G401 (cell line): ENCODE data around the gene COG4. TPM values are rescaled to one million over a fixed set of nuclear protein-coding genes. Genes with fewer than 3 reads are reported as not detected.
"Not testable (repeated sequence)": the region's sequence is repeated elsewhere in the genome, so short reads cannot be mapped to it uniquely, and the experiment has no call there.

Experiments
- DNase-seq: peaks from one replicate; pipeline ENCODE4 v3.0.0-alpha.2; 2015; ENCODE audit warnings: low spot score
- in situ Hi-C: cut with HindIII; loops from 2 replicates; pipeline ENCODE4 v1.10.0; 2016; ENCODE audit warnings: low sequenced_read_pairs, mixed read lengths
- total RNA-seq: library from RNA; depleted of rRNA; stranded (reverse); fragments of >200 nt; shearing (Covaris generic); gene quantifications from 2 replicates; pipeline ENCODE4 v1.2.3, GENCODE V29; 2014

Gene COG4
- total RNA-seq, 1 experiment from 2014 or later = 97.0 TPM

DNA sequence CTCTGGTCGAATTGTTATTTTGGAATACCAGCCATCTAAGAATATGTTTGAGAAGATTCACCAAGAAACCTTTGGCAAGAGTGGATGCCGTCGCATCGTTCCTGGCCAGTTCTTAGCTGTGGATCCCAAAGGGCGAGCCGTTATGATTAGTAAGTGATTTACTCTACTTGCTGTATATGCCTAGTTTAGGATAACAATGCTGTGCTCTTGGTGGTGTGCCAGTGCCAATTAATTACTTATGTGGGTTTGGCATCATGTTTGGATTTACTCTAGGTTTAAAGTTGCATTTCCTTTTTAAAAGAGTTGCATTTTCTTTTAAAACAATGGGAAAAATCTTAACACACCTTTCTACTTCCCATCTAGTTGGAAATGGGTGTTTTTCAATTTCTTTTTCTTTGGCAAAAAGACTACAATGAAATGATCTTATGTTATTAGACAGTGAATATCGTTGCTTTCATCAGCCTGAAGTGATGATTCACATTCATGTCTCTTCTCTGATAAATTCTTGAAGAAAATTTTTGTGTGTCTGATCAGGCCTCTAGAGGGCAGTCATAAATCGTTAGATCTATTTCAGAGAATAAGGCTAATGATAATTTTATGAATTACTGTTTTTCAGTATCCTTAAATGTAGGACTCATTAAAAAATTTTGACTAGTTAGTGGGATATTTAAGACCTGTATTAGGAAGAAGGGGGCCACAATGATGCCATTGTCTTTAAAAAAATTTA, 5.9 kb upstream of the COG4 start:
- in situ Hi-C loops = no loop called here
- DNase-seq = peak; percentile 73

DNA sequence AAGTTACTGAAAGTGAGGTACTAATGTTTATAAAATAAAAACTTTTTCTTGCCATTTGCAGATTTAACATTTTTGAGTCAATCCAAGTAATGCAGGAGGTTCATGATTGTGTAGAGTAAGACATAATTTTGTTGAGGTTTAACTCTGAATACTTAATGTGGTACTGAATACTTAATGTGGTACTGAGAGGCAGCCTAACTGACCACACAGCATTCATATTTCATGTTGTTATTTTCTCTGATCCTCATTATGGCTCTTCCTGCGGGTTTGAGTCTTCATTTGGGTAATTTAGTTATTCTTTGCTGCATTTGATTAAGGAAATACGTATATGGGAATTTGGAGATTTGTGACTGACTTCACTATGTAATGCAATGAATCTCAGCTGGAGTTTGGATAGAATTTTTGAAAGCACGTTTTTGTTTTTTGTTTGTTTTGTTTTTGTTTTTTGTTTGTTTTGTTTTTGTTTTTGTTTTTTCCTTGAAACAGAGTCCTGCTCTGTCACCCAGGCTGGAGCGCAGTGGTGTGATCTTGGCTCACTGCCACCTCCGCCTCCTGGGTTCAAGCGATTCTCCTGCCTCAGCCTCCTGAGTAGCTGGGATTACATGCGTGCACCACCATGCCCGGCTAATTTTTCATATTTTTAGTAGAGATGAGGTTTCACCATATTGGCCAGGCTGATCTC, 4.1 kb upstream of the COG4 start:
- in situ Hi-C loops = no loop called here
- DNase-seq = no peak

DNA sequence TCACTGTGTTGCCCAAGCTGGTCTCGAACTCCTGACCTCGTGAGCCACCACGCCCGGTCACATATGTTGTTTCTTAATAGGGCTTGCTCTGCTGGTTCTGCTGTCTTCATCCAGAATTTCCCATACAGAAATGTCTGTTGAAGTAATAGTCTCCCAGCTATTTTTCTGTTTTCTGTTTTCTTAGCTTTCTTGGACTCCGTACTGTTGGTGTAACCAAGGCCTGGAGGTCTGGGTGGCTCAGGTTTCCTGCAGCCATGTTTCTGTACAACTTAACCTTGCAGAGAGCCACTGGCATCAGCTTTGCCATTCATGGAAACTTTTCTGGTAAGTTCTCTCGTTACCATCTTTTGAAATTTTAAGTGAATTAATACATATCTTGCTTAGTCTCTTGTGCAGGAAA, 3.0 kb upstream of the COG4 start:
- in situ Hi-C loops = no loop called here

GRCh38 chr16:70524399-70524825, 1.1 kb upstream of the COG4 start:
- in situ Hi-C loops = not testable (repeated sequence)
- peak; percentile 34 for DNase-seq

More for the DNA sequence above, 3.0 kb upstream of the COG4 start:
- DNase-seq = no peak

- in situ Hi-C loops = no loop called here
- peak; percentile 82 for DNase-seq
Observed at GRCh38 chr16:70523743-70524398, 517 bp upstream of the COG4 start, which contains the start of gene SF3B3. Gene SF3B3, plus strand, starts transcription at chr16:70523816. Its CDS starts 2,841 bp downstream, at chr16:70526657.

- no peak for DNase-seq
- in situ Hi-C loops = no loop called here
Observed at GRCh38 chr16:70522216-70523075, 908 bp downstream of the COG4 start.

DNA sequence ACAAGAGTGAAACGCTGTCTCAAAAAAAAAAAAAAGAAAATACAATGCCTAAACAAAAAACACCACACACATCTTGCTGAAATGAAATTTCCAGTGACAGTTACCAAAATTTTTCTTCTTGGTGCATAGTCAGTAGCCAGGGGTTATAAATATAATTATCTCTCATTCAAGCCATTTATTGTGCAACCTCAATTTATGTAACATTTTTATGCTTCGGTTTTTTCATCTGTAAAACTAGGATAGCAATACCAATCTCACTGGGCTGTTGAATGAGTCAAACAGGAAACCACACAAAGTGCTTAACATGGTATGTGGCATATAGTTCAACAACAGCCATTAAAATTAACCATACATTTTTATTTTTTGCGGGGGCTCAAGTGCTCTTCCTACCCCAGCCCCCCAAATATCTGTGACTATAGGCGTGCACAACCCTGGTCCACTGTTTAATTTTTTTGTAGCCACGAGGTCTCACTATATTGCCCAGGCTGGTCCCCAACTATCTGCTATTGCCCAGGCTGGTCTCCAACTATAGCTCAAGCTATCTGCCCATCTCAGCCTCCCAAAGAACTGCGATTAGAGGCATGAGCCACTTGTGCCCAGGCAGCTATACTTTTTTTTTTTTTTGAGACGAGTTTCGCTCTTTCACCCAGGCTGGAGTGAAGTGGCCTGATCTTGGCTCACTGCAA, 2.6 kb downstream of the COG4 start:
- no peak for DNase-seq
- in situ Hi-C loops = no loop called here

DNA sequence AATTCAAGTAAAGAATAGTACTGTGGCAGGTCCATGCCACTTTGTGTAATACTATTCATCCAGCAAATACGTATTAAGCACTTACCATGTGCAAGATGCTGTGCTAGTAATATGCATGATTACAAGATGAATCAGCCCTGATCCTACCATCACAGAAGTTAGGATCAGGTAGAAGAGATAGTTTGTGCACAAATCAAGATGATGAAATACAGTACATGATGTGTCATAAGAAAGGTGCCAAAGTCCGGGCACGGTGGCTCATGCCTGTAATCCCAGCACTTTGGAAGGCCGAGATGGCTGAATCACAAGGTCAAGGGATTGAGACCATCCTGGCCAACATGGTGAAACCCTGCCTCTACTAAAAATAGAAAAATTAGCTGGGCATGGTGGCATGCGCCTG, 10.9 kb downstream of the COG4 start:
- in situ Hi-C loops = no loop called here
- DNase-seq = no peak

DNA sequence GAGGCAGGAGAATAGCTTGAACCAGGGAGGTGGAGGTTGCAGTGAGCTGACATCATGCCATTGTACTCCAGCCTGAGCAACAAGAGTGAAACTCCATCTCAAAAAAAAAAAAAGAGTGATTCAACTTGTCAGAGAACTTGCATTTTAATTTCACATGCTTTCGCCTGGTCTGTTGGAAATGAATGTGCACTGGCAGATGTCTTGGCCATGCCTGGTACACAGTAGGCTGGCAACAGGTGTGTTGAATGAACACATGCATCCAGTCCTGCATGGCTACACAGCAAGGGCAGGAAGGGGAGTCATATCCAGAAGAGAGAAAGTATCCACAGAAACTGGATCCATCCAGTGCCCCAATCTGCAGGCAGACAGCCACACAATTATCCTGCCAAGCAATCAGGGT, 11.5 kb downstream of the COG4 start:
- in situ Hi-C loops = no loop called here
- no peak for DNase-seq

- in situ Hi-C loops = no loop called here
- DNase-seq = no peak
Observed at GRCh38 chr16:70510216-70510615, 13.1 kb downstream of the COG4 start.

- no peak for DNase-seq
- in situ Hi-C loops = no loop called here
Observed at GRCh38 chr16:70508752-70509151, 14.6 kb downstream of the COG4 start.

GRCh38 chr16:70496513-70496912, 26.8 kb downstream of the COG4 start:
- DNase-seq = no peak
- in situ Hi-C loops = no loop called here

DNA sequence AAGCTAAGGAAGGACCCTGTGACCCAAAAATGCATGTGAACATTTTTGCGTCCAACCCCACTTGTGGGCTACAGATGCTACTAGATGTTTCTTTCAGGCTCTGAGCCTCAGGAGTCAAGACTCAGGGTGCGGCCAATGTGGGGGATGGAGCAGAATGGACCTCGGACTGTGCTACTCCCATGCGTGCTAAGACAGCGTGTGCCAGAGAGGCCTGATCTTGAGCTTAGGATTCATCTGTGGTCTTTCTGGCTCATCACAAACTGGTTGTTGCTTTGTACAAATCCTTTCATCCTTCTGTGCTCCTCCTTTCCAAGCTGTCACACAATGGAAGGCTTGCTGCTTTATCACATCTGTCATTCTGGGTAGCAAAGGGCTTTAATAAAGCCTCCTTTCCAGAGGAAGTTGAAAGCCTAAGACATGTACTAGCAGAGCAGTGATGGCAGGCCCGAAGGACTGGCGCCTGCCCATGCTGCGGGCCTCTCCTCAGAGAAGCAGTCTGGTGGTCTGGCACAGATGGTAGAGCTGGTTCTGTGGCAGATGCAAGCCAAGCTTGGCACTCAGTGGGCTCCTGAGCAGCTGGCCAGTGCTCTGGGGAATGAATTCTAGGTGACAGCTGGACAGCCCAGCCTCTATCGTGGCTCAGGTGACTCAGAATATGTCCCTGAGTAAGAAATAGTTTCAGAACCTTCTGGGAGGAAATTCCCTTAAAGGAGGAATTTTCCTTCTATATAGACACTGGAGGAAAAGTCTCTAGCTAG, 27.8 kb downstream of the COG4 start:
- no peak for DNase-seq
- in situ Hi-C loops = no loop called here

DNA sequence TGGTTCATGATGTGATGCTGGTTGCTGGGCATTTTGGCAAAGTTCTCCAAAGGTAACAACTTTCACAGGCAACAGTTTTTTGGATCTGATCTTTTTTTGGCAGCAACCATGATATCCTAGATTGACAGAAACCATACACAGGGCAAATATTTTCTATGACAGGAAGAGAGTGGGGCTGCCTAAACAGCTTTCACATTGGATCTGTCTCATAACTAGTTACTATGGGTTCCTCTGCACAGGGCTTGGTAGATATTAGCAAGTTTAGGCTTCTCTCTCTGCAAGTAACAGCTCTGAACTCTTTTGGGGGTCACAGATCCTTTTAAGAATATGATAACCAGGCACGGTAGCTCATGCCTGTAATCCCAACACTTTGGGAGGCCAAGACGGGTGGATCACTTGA, 28.6 kb downstream of the COG4 start:
- in situ Hi-C loops = no loop called here
- DNase-seq = no peak

GRCh38 chr16:70494202-70494770, 29.1 kb downstream of the COG4 start:
- DNase-seq = no peak
- in situ Hi-C loops = no loop called here

DNA sequence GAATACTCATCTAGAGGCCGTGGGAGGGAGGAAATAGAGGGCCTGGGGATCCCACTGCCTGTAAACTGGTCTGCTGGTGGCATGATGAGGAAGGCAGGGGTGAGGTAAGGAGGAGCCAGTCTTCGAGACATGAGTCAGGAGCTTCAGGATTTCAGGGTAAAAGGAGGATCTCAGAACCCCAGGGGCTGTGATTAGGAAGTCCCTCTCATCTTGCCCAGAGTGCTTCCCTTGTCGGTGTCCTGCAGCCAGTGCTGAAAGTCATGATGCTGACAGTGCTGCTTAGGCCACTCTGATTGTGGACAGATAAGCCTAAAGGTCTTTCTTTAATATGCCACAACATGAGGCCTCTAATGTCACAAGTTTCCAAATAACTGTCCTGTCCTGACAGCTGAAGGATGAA, 29.6 kb downstream of the COG4 start:
- in situ Hi-C loops = no loop called here
- no peak for DNase-seq

DNA sequence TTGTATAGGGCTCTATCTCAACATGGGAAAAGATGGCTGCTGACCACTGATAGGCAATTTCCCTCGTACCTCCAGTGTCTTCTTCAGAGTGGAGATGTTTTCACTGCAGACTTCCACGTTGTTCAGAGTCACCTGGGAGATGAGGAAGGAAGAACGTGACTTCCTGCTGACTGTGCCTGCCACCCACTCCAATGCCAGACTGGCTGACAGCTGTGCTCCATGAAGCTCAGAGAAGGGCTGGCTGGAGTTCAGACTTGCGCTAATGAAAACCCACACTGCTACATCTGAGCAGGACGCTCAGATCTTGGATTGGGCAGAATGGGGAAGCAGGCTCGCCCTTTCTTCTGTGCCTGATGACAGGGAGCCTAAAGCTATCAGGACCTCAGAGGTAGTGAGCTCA, 33.1 kb downstream of the COG4 start:
- peak; percentile 84 for DNase-seq
- in situ Hi-C loops = no loop called here

DNA sequence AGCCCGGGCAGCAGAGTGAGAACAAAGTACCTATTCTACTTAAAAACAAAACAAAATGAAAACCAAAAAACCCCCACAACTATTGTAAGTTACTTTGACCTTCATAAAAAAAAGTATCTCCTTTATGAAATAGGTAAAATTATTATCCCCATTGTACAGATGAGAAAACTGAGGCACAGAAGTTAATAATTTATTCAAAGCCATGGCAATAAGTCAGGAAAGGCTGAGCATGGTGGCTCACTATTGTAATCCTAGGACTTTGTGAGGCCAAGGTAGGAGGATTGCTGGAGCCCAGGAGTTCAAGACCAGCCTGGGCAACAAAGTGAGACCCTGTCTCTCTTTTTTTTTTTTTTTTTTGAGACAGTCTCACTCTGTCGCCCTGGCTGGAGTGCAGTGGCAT, 38.5 kb downstream of the COG4 start:
- in situ Hi-C loops = no loop called here
- DNase-seq = no peak
